OCI-LY3 (cell line): ENCODE data around the gene PACRG.

ENCODE experiments used
- CTCF ChIP-seq: fragments of 200-600, 300-600 bp; sonication (generic); IDR thresholded peaks from 2 replicates; pipeline ENCODE4 v1.5.1; 2014; ENCODE audit warnings: antibody characterized with exemption, low read length, low read depth
- EZH2phosphoT487 ChIP-seq: fragments of 200-600 bp; shearing (Covaris generic); IDR thresholded peaks from 2 replicates; pipeline ENCODE4 v1.6.1; 2018; ENCODE audit warnings: antibody characterized with exemption, mixed run types, low read depth

DNA sequence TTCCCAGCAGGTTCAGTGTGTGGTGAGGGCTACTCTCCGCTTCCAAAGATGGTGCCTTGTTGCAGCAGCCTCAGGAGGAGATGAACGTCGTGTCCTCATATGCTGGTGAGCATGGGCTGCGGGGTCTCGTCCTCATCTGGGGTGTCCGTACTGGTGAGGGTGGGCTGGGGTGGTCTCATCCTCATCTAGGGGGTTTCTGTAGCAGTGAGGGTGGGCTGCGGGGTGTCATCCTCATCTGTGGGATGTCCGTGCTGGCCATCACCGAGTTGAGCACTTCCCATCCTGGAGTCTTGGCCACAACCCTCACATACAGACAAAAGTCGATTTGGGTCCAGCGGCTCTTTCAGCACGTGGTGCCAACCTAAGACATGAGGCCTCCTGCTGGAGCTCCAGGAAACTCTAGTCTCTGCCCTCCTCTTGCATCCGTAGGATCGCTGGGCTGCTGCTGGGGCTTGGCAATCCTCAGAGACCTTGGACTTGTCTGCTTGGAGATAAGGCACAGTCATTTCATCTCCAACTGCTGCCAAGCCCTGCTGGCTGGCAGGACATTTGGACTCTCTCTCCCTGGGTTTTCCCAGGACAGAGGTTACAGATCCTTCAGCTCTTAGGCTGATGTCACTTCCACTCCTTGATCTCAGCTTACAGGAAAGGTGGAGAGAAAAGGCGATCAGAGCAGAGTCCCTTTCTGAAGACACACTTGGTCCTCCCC, 160.4 kb downstream of the PACRG start:
- TF ChIP-seq CTCF = no peak
- TF ChIP-seq EZH2phosphoT487 = no peak
